Measurements from ENCODE around the gene GPR78. TPM values are rescaled to one million over a fixed set of nuclear protein-coding genes. Genes with fewer than 3 reads are reported as not detected.

Gene GPR78
- total and polyA plus RNA-seq, 4 donors = not detected

DNA sequence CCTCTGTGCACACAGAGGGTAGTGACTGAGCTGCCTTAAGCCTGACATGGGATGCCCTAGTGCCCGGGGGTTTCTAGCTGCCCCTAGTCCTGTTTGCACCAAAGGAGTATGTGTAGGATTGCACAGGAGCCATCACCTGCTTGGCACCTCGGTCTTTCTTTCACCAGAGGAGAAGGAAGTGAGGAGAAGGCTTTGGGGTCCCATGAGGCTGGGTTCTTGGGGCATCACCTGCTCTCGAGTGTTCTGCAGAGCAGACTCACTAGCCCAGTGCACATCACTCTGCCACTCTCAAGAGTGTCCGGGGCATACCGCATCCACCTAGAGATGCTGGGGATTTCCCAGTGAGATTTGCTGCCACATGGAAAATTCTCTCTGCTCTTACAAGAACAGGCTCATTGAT lies 40.5 kb upstream of the GPR78 start (continued):
- TF ChIP-seq FOXA1 (IDR thresholded peaks at IDR 0.05) = no peak
- TF ChIP-seq SP1 (IDR thresholded peaks at IDR 0.05) = no peak
- TF ChIP-seq GABPA (IDR thresholded peaks at IDR 0.05 in 1 of 2, conservative IDR thresholded peaks at IDR 0.05 in 1 of 2) = no peak
- TF ChIP-seq JUND (IDR thresholded peaks at IDR 0.05) = no peak

- no peak overlapping the region for H3K27ac ChIP-seq (ENCODE audit: low read depth in 1 of 2, low read length in 2 of 2)
Measured at GRCh38 chr4:8540072-8540471, 40.1 kb upstream of the GPR78 start.

DNA sequence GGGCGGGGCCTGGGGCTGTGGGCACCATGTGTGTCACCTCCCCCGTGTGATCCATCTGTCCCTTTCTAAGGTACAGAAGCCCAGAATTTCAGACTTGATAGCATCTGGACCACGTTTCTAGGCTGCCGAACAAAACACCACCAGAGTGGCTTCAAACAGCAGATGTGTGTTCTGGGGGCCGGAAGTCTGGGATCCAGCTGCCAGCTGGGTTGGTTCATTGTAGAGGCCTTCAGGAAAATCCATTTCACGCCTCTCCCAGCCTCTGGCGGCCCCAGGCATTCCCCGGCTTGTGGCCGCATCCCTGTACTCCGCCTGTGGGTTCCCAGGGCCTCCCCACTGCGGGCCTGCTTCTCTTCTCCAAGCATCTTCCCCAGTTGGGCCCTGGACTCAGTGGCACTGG lies 39.6 kb upstream of the GPR78 start:
- Histone ChIP-seq H3K9ac (ENCODE audit: low read depth in 1 of 2, low read length in 2 of 2) (no peak overlapping the region), H3K27me3 (ENCODE audit: control insufficient read depth in 4 of 4, insufficient read depth in 4 of 4, low read length in 3 of 4) (no peaks in the 10 kb centered on the region), H3K4me1 (ENCODE audit: control insufficient read depth in 4 of 4, insufficient read depth in 4 of 4, low read length in 3 of 4) (peaks cover 0 to 7% (median 1%) of the 10 kb centered on the region in 4 donors), H3K27ac (ENCODE audit: low read depth in 1 of 2, low read length in 2 of 2) (no peak overlapping the region), H3K4me3 (ENCODE audit: low read depth in 1 of 3, low read length in 3 of 3) (no peak overlapping the region), H3K9me3 (ENCODE audit: control insufficient read depth in 4 of 4, low read length in 3 of 4) (no peaks in the 10 kb centered on the region), H3K36me3 (ENCODE audit: control insufficient read depth in 4 of 4, insufficient read depth in 3 of 4, low read depth in 1 of 4, low read length in 3 of 4) (no peaks in the 10 kb centered on the region)
- WGBS = 91% methylated on average over 11 of the region's 11 CpGs
- no peak for TF ChIP-seq TAF1 (conservative IDR thresholded peaks at IDR 0.05)
- no peak for TF ChIP-seq HNF4G (IDR thresholded peaks at IDR 0.05)
- no peak for TF ChIP-seq JUND (IDR thresholded peaks at IDR 0.05)
- no peak for TF ChIP-seq SP1 (IDR thresholded peaks at IDR 0.05)
- no peak for TF ChIP-seq RAD21 (IDR thresholded peaks at IDR 0.05)
- TF ChIP-seq YY1 (IDR thresholded peaks at IDR 0.05) = no peak
- TF ChIP-seq GABPA (IDR thresholded peaks at IDR 0.05 in 1 of 2, conservative IDR thresholded peaks at IDR 0.05 in 1 of 2) = no peak
- DNase-seq (ENCODE audit: low spot score) = no peak

More at GRCh38 chr4:8540072-8540471, 40.1 kb upstream of the GPR78 start:
- TF ChIP-seq FOXA1 (IDR thresholded peaks at IDR 0.05) (no peak), TAF1 (conservative IDR thresholded peaks at IDR 0.05) (no peak), EGR1 (IDR thresholded peaks at IDR 0.05; ENCODE audit: low read depth in 2 of 2) (no peak), NR2F2 (IDR thresholded peaks at IDR 0.05) (no peak), ATF3 (IDR thresholded peaks at IDR 0.05) (no peak), MAX (IDR thresholded peaks at IDR 0.05) (no peak), RAD21 (IDR thresholded peaks at IDR 0.05) (no peak)
- DNase-seq (ENCODE audit: low spot score) = no peak
- Histone ChIP-seq H3K4me3 (ENCODE audit: low read depth in 1 of 3, low read length in 3 of 3) (no peak overlapping the region), H3K4me1 (ENCODE audit: control insufficient read depth in 4 of 4, insufficient read depth in 4 of 4, low read length in 3 of 4) (peaks cover 0 to 7% (median 1%) of the 10 kb centered on the region in 4 donors), H3K9me3 (ENCODE audit: control insufficient read depth in 4 of 4, low read length in 3 of 4) (no peaks in the 10 kb centered on the region), H3K36me3 (ENCODE audit: control insufficient read depth in 4 of 4, insufficient read depth in 3 of 4, low read depth in 1 of 4, low read length in 3 of 4) (no peaks in the 10 kb centered on the region), H3K27me3 (ENCODE audit: control insufficient read depth in 4 of 4, insufficient read depth in 4 of 4, low read length in 3 of 4) (no peaks in the 10 kb centered on the region), H3K9ac (ENCODE audit: low read depth in 1 of 2, low read length in 2 of 2) (no peak overlapping the region)
- WGBS = 62% methylated on average over 9 of the region's 9 CpGs

DNA sequence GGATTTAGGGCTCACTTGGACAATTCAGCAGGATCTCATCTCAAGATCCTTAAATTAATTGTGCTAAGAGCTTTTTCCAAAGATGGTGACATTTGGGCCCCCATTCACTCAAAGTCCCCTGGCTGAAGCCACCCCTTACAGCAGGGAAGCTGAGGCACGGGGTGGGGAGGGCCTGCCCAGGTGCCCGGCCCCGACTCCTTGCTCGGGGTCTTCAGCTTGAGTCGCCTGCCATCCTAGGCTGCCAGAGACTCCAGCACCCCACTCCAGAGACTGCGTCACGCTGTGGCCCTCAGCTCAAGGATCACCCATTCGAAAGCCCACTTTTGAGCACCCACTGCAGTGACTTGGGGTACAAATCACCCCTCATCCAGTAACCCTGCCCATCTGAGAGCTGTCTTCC lies 39.2 kb upstream of the GPR78 start:
- 84% methylated on average over 8 of the region's 8 CpGs for WGBS
- no peak overlapping the region for H3K27ac ChIP-seq (ENCODE audit: low read depth in 1 of 2, low read length in 2 of 2)
- H3K36me3 ChIP-seq (ENCODE audit: control insufficient read depth in 4 of 4, insufficient read depth in 3 of 4, low read depth in 1 of 4, low read length in 3 of 4) = no peaks in the 10 kb centered on the region
- no peak overlapping the region for H3K4me3 ChIP-seq (ENCODE audit: low read depth in 1 of 3, low read length in 3 of 3)
- H3K4me1 ChIP-seq (ENCODE audit: control insufficient read depth in 4 of 4, insufficient read depth in 4 of 4, low read length in 3 of 4) = peaks cover 0 to 7% (median 1%) of the 10 kb centered on the region in 4 donors
- no peak for DNase-seq (ENCODE audit: low spot score)
- H3K9me3 ChIP-seq (ENCODE audit: control insufficient read depth in 4 of 4, low read length in 3 of 4) = no peaks in the 10 kb centered on the region
- TF ChIP-seq HNF4A (conservative IDR thresholded peaks at IDR 0.05) (no peak), RXRA (IDR thresholded peaks at IDR 0.05) (no peak), YY1 (IDR thresholded peaks at IDR 0.05) (no peak), NR2F2 (IDR thresholded peaks at IDR 0.05) (no peak), JUND (IDR thresholded peaks at IDR 0.05) (no peak), RAD21 (IDR thresholded peaks at IDR 0.05) (no peak), GABPA (IDR thresholded peaks at IDR 0.05 in 1 of 2, conservative IDR thresholded peaks at IDR 0.05 in 1 of 2) (no peak), HNF4G (IDR thresholded peaks at IDR 0.05) (no peak)
- TF ChIP-seq, protein P1, sequence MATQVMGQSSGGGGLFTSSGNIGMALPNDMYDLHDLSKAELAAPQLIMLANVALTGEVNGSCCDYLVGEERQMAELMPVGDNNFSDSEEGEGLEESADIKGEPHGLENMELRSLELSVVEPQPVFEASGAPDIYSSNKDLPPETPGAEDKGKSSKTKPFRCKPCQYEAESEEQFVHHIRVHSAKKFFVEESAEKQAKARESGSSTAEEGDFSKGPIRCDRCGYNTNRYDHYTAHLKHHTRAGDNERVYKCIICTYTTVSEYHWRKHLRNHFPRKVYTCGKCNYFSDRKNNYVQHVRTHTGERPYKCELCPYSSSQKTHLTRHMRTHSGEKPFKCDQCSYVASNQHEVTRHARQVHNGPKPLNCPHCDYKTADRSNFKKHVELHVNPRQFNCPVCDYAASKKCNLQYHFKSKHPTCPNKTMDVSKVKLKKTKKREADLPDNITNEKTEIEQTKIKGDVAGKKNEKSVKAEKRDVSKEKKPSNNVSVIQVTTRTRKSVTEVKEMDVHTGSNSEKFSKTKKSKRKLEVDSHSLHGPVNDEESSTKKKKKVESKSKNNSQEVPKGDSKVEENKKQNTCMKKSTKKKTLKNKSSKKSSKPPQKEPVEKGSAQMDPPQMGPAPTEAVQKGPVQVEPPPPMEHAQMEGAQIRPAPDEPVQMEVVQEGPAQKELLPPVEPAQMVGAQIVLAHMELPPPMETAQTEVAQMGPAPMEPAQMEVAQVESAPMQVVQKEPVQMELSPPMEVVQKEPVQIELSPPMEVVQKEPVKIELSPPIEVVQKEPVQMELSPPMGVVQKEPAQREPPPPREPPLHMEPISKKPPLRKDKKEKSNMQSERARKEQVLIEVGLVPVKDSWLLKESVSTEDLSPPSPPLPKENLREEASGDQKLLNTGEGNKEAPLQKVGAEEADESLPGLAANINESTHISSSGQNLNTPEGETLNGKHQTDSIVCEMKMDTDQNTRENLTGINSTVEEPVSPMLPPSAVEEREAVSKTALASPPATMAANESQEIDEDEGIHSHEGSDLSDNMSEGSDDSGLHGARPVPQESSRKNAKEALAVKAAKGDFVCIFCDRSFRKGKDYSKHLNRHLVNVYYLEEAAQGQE (IDR thresholded peaks at IDR 0.05) = no peak
- TF ChIP-seq, protein P2, sequence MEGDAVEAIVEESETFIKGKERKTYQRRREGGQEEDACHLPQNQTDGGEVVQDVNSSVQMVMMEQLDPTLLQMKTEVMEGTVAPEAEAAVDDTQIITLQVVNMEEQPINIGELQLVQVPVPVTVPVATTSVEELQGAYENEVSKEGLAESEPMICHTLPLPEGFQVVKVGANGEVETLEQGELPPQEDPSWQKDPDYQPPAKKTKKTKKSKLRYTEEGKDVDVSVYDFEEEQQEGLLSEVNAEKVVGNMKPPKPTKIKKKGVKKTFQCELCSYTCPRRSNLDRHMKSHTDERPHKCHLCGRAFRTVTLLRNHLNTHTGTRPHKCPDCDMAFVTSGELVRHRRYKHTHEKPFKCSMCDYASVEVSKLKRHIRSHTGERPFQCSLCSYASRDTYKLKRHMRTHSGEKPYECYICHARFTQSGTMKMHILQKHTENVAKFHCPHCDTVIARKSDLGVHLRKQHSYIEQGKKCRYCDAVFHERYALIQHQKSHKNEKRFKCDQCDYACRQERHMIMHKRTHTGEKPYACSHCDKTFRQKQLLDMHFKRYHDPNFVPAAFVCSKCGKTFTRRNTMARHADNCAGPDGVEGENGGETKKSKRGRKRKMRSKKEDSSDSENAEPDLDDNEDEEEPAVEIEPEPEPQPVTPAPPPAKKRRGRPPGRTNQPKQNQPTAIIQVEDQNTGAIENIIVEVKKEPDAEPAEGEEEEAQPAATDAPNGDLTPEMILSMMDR (IDR thresholded peaks at IDR 0.05; ENCODE audit: low read depth, low read length, missing input control) = no peak
- H3K9ac ChIP-seq (ENCODE audit: low read depth in 1 of 2, low read length in 2 of 2) = no peak overlapping the region
- no peaks in the 10 kb centered on the region for H3K27me3 ChIP-seq (ENCODE audit: control insufficient read depth in 4 of 4, insufficient read depth in 4 of 4, low read length in 3 of 4)
